ENCODE data around the gene PTCRA.

Gene PTCRA

GRCh38 chr6:42929821-42930360 lies 14.0 kb downstream of the PTCRA start:
- H3K4me3 ChIP-seq (ENCODE audit: low read depth, low read length), result peak overlapping the region; percentile 77
- 0 out of 2 replicates have a peak, but pooled peaks cover 2% of the 10 kb centered on the region for H3K4me1 ChIP-seq
- H3K9me3 ChIP-seq, result no peaks in the 10 kb centered on the region
- DNase-seq, result no peak
- no peaks in the 10 kb centered on the region for H3K27me3 ChIP-seq
- peaks cover 12% of the 10 kb centered on the region for H3K36me3 ChIP-seq
- no peak for TF ChIP-seq CTCF (IDR thresholded peaks at IDR 0.05; ENCODE audit: low read depth, low read length)

DNA sequence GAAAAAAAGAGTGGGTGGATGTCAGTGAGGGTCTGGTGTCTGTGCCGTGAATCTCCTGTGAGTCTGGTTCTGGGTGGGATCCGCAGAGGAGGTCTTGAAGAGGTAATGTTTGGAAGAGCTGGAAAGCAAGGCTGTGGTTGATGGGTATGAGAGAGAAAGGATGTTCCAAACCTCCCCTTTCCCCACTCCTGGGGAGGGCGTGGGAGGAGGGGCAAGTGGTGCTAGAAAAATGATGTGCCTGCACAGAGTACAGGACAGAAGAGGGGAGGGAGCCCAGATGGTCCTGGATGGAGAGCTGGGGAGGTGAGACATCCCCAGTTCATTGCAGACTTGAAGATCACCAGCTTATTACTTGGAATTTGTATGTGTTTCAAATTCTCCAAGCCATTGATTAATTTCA lies 16.6 kb downstream of the PTCRA start:
- Histone ChIP-seq H3K36me3 (peaks cover 33% of the 10 kb centered on the region), H3K4me1 (0 out of 2 replicates have a peak, but pooled peaks cover 2% of the 10 kb centered on the region), H3K9me3 (no peaks in the 10 kb centered on the region), H3K4me3 (ENCODE audit: low read depth, low read length) (no peak overlapping the region), H3K27me3 (no peaks in the 10 kb centered on the region)
- TF ChIP-seq CTCF (IDR thresholded peaks at IDR 0.05; ENCODE audit: low read depth, low read length), result no peak
- DNase-seq, result no peak

GRCh38 chr6:42933205-42933604 lies 17.4 kb downstream of the PTCRA start:
- no peak for DNase-seq
- TF ChIP-seq CTCF (IDR thresholded peaks at IDR 0.05; ENCODE audit: low read depth, low read length), result no peak
- H3K4me1 ChIP-seq, result 0 out of 2 replicates have a peak, but pooled peaks cover 2% of the 10 kb centered on the region
- no peaks in the 10 kb centered on the region for H3K27me3 ChIP-seq
- peaks cover 40% of the 10 kb centered on the region for H3K36me3 ChIP-seq
- no peak overlapping the region for H3K4me3 ChIP-seq (ENCODE audit: low read depth, low read length)
- H3K9me3 ChIP-seq, result no peaks in the 10 kb centered on the region

- TF ChIP-seq CTCF (IDR thresholded peaks at IDR 0.05; ENCODE audit: low read depth, low read length), result no peak
- DNase-seq, result no peak
- no peak overlapping the region for H3K4me3 ChIP-seq (ENCODE audit: low read depth, low read length)
- no peaks in the 10 kb centered on the region for H3K9me3 ChIP-seq
- no peaks in the 10 kb centered on the region for H3K27me3 ChIP-seq
- 0 out of 2 replicates have a peak, but pooled peaks cover 2% of the 10 kb centered on the region for H3K4me1 ChIP-seq
- H3K36me3 ChIP-seq, result peaks cover 52% of the 10 kb centered on the region
These were observed 19.5 kb downstream of the PTCRA start for GRCh38 chr6:42935322-42935721.

GRCh38 chr6:42936398-42936797 lies 20.5 kb downstream of the PTCRA start:
- H3K4me1 ChIP-seq, result no peaks in the 10 kb centered on the region
- no peak overlapping the region for H3K4me3 ChIP-seq (ENCODE audit: low read depth, low read length)
- TF ChIP-seq CTCF (IDR thresholded peaks at IDR 0.05; ENCODE audit: low read depth, low read length), result no peak
- H3K27me3 ChIP-seq, result no peaks in the 10 kb centered on the region
- H3K36me3 ChIP-seq, result peaks cover 52% of the 10 kb centered on the region
- H3K9me3 ChIP-seq, result no peaks in the 10 kb centered on the region
- no peak for DNase-seq

DNA sequence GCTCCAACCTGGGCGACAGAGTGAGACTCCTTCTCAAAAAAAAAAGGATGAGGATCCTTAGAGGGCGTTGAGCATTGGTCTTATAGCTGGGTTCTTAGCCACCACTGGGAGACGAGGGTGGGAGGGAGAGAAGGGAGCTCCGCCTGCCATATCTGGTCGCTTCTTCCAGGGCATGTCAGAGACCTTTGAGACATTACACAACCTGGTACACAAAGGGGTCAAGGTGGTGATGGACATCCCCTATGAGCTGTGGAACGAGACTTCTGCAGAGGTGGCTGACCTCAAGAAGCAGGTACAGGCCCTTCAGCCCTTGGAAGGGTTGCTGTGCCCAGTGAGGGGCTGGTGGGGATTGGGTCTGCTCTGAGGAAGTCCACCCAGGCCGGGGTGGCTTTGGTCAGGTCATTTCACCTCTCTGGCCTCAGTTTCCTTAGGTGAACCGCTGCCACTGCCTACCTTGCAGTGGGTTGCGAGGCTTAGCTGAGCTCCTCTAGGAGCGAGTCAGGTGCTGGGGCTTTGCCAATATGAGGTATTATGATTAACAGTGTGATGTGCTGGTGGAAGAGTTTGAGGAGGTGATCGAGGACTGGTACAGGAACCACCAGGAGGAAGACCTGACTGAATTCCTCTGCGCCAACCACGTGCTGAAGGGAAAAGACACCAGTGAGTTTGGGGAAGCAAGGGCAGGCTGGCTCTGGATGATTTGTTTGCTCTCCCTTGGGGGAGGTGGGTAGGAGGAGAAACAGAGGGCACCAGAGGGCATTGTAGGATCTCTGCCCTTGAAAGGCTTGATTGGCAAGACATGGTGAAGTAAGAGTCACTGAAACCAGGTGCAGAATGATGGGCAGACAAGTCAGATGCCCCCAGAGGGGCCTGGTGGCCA lies 21.9 kb downstream of the PTCRA start:
- H3K27me3 ChIP-seq, result no peaks in the 10 kb centered on the region
- TF ChIP-seq CTCF (IDR thresholded peaks at IDR 0.05; ENCODE audit: low read depth, low read length), result no peak
- H3K4me1 ChIP-seq, result no peaks in the 10 kb centered on the region
- no peak overlapping the region for H3K4me3 ChIP-seq (ENCODE audit: low read depth, low read length)
- H3K36me3 ChIP-seq, result peaks cover 52% of the 10 kb centered on the region
- H3K9me3 ChIP-seq, result no peaks in the 10 kb centered on the region
- DNase-seq, result no peak

Data from BE2C (cell line).